HepG2 (cell line): ENCODE results near the gene COMMD3. TPM values are rescaled to one million over a fixed set of nuclear protein-coding genes. Genes with fewer than 3 reads are reported as not detected.

ENCODE experiments used
- ARNT ChIP-seq: fragments of 450-650 bp; IDR thresholded peaks from 2 replicates; pipeline ENCODE4 v1.6.1; 2017
- BRCA1 ChIP-seq: sonication (generic); formaldehyde crosslinking; IDR thresholded peaks from 2 replicates; pipeline ENCODE4 v1.4.0; 2020; ENCODE audit warnings: missing genetic modification reagents
- HNF1B ChIP-seq: sonication (generic); formaldehyde crosslinking; IDR thresholded peaks from 2 replicates; pipeline ENCODE4 v1.5.1; 2020; ENCODE audit warnings: mild to moderate bottlenecking, moderate library complexity, missing genetic modification reagents
- HOMEZ ChIP-seq: IDR thresholded peaks from 2 replicates; pipeline ENCODE4 v1.6.1; 2016; ENCODE audit warnings: low read depth
- PRDM15 ChIP-seq: sonication (generic); formaldehyde crosslinking; IDR thresholded peaks from 2 replicates; pipeline ENCODE4 v1.4.0; 2020; ENCODE audit warnings: missing genetic modification reagents
- SRSF1 ChIP-seq: fragments of 200-400 bp; formaldehyde crosslinking; optimal IDR thresholded peaks from 2 replicates; pipeline ENCODE3; 2017; ENCODE audit warnings: mild to moderate bottlenecking, low read depth, low read length, moderate library complexity
- ZNF557 ChIP-seq: sonication (generic); formaldehyde crosslinking; IDR thresholded peaks from 2 replicates; pipeline ENCODE4 v1.4.0; 2020; ENCODE audit warnings: missing genetic modification reagents
- ZNF703 ChIP-seq: sonication (generic); formaldehyde crosslinking; IDR thresholded peaks from 2 replicates; pipeline ENCODE4 v1.5.1; 2020; ENCODE audit warnings: missing genetic modification reagents, mild to moderate bottlenecking, moderate library complexity, borderline replicate concordance
- ZSCAN30 ChIP-seq: sonication (generic); formaldehyde crosslinking; IDR thresholded peaks from 2 replicates; pipeline ENCODE4 v1.5.0; 2020; ENCODE audit warnings: mild to moderate bottlenecking, missing genetic modification reagents
- polyA plus RNA-seq, 8 experiments: library from polyadenylated mRNA; depleted of rRNA in 3 of 8; stranded (reverse) in 7 of 8; unstranded in 1 of 8; fragments of >200 nt; fragmentation: Illumina TruSeq in 4 of 8; extraction: Trizol in 4 of 8; gene quantifications; 2 replicates each; pipeline versions ENCODE4 v1.2.1 to v1.2.3, GENCODE V29; 2011 to 2016; ENCODE audit warnings: low read depth in 4 of 8, missing spikeins in 1 of 8, mixed read lengths in 1 of 8; ENCODE audit not compliant: insufficient read depth in 1 of 8
- total RNA-seq, 5 experiments: library from RNA; depleted of rRNA; stranded (reverse); fragments of >200 nt; fragmentation: Illumina TruSeq; extraction: Trizol; gene quantifications; 2 replicates each; pipeline ENCODE4 v1.2.3, GENCODE V29; 2016; ENCODE audit warnings: low read depth in 1 of 5
- TF ChIP-seq, protein P1 (sequence below): sonication (generic); formaldehyde crosslinking; IDR thresholded peaks from 2 replicates; pipeline ENCODE4 v1.4.0; 2020; ENCODE audit warnings: mild to moderate bottlenecking, missing genetic modification reagents
- TF ChIP-seq, protein P2 (sequence below): sonication (generic); formaldehyde crosslinking; IDR thresholded peaks from 2 replicates; pipeline ENCODE4 v1.4.0; 2020; ENCODE audit warnings: missing genetic modification reagents

COMMD3 gene
- total and polyA plus RNA-seq, 2 of the 13 experiments (the other 11 are each of a cell fraction or from before 2014, with no cell fraction given): 38.7 to 54.4 TPM

GRCh38 chr10:22340329-22341189 is 24.4 kb downstream of the COMMD3 start (continued):
- TF ChIP-seq ZNF557 (CRISPR knock-in tag) (0 out of 2 replicates have a peak, but pooled peaks have one; percentile 42), ZSCAN30 (CRISPR knock-in tag) (no peak), ZNF703 (0 out of 2 replicates have a peak, but pooled peaks have one; percentile 14), ARNT (no peak), BRCA1 (CRISPR knock-in tag) (peak; percentile 51; the same call in 1 of the 2 replicates), SRSF1 (peak; percentile 59), HNF1B (CRISPR knock-in tag) (0 out of 2 replicates have a peak, but pooled peaks have one; percentile 35), PRDM15 (CRISPR knock-in tag) (peak; percentile 57; the same call in 1 of the 2 replicates), HOMEZ (CRISPR knock-in tag) (peak; percentile 76; the same call in 1 of the 2 replicates)
- TF ChIP-seq, protein P1, sequence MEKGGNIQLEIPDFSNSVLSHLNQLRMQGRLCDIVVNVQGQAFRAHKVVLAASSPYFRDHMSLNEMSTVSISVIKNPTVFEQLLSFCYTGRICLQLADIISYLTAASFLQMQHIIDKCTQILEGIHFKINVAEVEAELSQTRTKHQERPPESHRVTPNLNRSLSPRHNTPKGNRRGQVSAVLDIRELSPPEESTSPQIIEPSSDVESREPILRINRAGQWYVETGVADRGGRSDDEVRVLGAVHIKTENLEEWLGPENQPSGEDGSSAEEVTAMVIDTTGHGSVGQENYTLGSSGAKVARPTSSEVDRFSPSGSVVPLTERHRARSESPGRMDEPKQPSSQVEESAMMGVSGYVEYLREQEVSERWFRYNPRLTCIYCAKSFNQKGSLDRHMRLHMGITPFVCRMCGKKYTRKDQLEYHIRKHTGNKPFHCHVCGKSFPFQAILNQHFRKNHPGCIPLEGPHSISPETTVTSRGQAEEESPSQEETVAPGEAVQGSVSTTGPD (CRISPR knock-in tag): no peak
- TF ChIP-seq, protein P2, sequence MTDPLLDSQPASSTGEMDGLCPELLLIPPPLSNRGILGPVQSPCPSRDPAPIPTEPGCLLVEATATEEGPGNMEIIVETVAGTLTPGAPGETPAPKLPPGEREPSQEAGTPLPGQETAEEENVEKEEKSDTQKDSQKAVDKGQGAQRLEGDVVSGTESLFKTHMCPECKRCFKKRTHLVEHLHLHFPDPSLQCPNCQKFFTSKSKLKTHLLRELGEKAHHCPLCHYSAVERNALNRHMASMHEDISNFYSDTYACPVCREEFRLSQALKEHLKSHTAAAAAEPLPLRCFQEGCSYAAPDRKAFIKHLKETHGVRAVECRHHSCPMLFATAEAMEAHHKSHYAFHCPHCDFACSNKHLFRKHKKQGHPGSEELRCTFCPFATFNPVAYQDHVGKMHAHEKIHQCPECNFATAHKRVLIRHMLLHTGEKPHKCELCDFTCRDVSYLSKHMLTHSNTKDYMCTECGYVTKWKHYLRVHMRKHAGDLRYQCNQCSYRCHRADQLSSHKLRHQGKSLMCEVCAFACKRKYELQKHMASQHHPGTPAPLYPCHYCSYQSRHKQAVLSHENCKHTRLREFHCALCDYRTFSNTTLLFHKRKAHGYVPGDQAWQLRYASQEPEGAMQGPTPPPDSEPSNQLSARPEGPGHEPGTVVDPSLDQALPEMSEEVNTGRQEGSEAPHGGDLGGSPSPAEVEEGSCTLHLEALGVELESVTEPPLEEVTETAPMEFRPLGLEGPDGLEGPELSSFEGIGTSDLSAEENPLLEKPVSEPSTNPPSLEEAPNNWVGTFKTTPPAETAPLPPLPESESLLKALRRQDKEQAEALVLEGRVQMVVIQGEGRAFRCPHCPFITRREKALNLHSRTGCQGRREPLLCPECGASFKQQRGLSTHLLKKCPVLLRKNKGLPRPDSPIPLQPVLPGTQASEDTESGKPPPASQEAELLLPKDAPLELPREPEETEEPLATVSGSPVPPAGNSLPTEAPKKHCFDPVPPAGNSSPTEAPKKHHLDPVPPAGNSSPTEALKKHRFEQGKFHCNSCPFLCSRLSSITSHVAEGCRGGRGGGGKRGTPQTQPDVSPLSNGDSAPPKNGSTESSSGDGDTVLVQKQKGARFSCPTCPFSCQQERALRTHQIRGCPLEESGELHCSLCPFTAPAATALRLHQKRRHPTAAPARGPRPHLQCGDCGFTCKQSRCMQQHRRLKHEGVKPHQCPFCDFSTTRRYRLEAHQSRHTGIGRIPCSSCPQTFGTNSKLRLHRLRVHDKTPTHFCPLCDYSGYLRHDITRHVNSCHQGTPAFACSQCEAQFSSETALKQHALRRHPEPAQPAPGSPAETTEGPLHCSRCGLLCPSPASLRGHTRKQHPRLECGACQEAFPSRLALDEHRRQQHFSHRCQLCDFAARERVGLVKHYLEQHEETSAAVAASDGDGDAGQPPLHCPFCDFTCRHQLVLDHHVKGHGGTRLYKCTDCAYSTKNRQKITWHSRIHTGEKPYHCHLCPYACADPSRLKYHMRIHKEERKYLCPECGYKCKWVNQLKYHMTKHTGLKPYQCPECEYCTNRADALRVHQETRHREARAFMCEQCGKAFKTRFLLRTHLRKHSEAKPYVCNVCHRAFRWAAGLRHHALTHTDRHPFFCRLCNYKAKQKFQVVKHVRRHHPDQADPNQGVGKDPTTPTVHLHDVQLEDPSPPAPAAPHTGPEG (CRISPR knock-in tag): 0 out of 2 replicates have a peak, but pooled peaks have one; percentile 54
